HepG2 (cell line): Measurements from ENCODE around the gene TUBGCP4. TPM values are rescaled to one million over a fixed set of nuclear protein-coding genes. Genes with fewer than 3 reads are reported as not detected.
A peak's percentile ranks its signal among the peaks of the same experiment; 100 is the strongest.

Experiments
- CEBPG ChIP-seq: IDR thresholded peaks from 2 replicates; pipeline ENCODE4 v1.6.1; 2016
- DMTF1 ChIP-seq: sonication (generic); formaldehyde crosslinking; IDR thresholded peaks from 2 replicates; pipeline ENCODE4 v1.4.0; 2020; ENCODE audit warnings: mild to moderate bottlenecking, missing genetic modification reagents
- NFIC ChIP-seq: IDR thresholded peaks from 2 replicates; pipeline ENCODE4 v1.6.1; 2012; ENCODE audit warnings: mild to moderate bottlenecking, low read length, inconsistent platforms
- NRL ChIP-seq: sonication (generic); formaldehyde crosslinking; IDR thresholded peaks from 2 replicates; pipeline ENCODE4 v1.5.0; 2020; ENCODE audit warnings: missing genetic modification reagents, mild to moderate bottlenecking, moderate library complexity, borderline replicate concordance
- PAWR ChIP-seq: sonication (generic); formaldehyde crosslinking; IDR thresholded peaks from 2 replicates; pipeline ENCODE4 v1.4.0; 2020; ENCODE audit warnings: missing genetic modification reagents, mild to moderate bottlenecking, borderline replicate concordance
- PBX2 ChIP-seq: IDR thresholded peaks from 2 replicates; pipeline ENCODE4 v1.6.1; 2016; ENCODE audit warnings: control low read depth
- THAP11 ChIP-seq: IDR thresholded peaks from 2 replicates; pipeline ENCODE4 v1.6.1; 2016; ENCODE audit warnings: missing biosample characterization, missing genetic modification reagents
- THAP9 ChIP-seq: sonication (generic); formaldehyde crosslinking; IDR thresholded peaks from 2 replicates; pipeline ENCODE4; 2020; ENCODE audit warnings: missing genetic modification reagents, mild to moderate bottlenecking, borderline replicate concordance
- TOPORS ChIP-seq: sonication (generic); formaldehyde crosslinking; IDR thresholded peaks from 2 replicates; pipeline ENCODE4 v1.8.0; 2023; ENCODE audit warnings: mild to moderate bottlenecking, missing genetic modification reagents
- ZBTB8A ChIP-seq: sonication (generic); formaldehyde crosslinking; IDR thresholded peaks from 2 replicates; pipeline ENCODE4 v1.4.0; 2020; ENCODE audit warnings: mild to moderate bottlenecking, low read depth, missing genetic modification reagents, borderline replicate concordance
- ZMYM4 ChIP-seq: sonication (generic); formaldehyde crosslinking; IDR thresholded peaks from 2 replicates; pipeline ENCODE4 v1.8.1; 2023; ENCODE audit warnings: mild to moderate bottlenecking, missing genetic modification reagents
- ZNF224 ChIP-seq: sonication (generic); formaldehyde crosslinking; IDR thresholded peaks from 2 replicates; pipeline ENCODE4 v1.5.0; 2020; ENCODE audit warnings: mild to moderate bottlenecking, missing genetic modification reagents
- polyA plus RNA-seq, 8 experiments: library from polyadenylated mRNA; depleted of rRNA in 3 of 8; stranded (reverse) in 7 of 8; unstranded in 1 of 8; fragments of >200 nt; fragmentation: Illumina TruSeq in 4 of 8; extraction: Trizol in 4 of 8; gene quantifications; 2 replicates each; pipeline versions ENCODE4 v1.2.1 to v1.2.3, GENCODE V29; 2011 to 2016; ENCODE audit warnings: low read depth in 4 of 8, missing spikeins in 1 of 8, mixed read lengths in 1 of 8; ENCODE audit not compliant: insufficient read depth in 1 of 8
- total RNA-seq, 5 experiments: library from RNA; depleted of rRNA; stranded (reverse); fragments of >200 nt; fragmentation: Illumina TruSeq; extraction: Trizol; gene quantifications; 2 replicates each; pipeline ENCODE4 v1.2.3, GENCODE V29; 2016; ENCODE audit warnings: low read depth in 1 of 5

TUBGCP4 gene
- total and polyA plus RNA-seq, 2 of the 13 experiments (the other 11 are each of a cell fraction or from before 2014, with no cell fraction given) = 15.0 to 20.5 TPM

- TF ChIP-seq PAWR (CRISPR knock-in tag) = no peak
- TF ChIP-seq TOPORS = no peak
- no peak for TF ChIP-seq PBX2 (CRISPR knock-in tag)
- TF ChIP-seq ZNF224 (CRISPR knock-in tag) = no peak
- TF ChIP-seq ZBTB8A (CRISPR knock-in tag) = no peak
- TF ChIP-seq DMTF1 = no peak
- peak; percentile 54 for TF ChIP-seq CEBPG (CRISPR knock-in tag)
- TF ChIP-seq THAP11 (CRISPR knock-in tag) = no peak
- TF ChIP-seq NRL (CRISPR knock-in tag) = no peak
- no peak for TF ChIP-seq THAP9 (CRISPR knock-in tag)
- no peak for TF ChIP-seq NFIC
- TF ChIP-seq ZMYM4 (CRISPR knock-in tag) = 0 out of 2 replicates have a peak, but pooled peaks have one; percentile 21
Measured at GRCh38 chr15:43439268-43439667, 68.4 kb downstream of the TUBGCP4 start (continued).
